Ovary (tissue), 9 donors: Measurements from ENCODE around the gene RSPH10B2. TPM values are rescaled to one million over a fixed set of nuclear protein-coding genes. Genes with fewer than 3 reads are reported as not detected.
"Not testable (repeated sequence)": the region's sequence is repeated elsewhere in the genome, so short reads cannot be mapped to it uniquely, and the experiment has no call there.

Experiments used
- DNase-seq, 5 donors: peaks; one replicate each; pipeline ENCODE4 v3.0.0-alpha.2; 2019 to 2020
- H3K27ac ChIP-seq, 2 donors: fragments of 200-600 bp; one replicate each; pipeline versions ENCODE4 v1.5.1 to v1.8.0; 2019 to 2022
- H3K27me3 ChIP-seq: fragments of 200-600 bp; one replicate; pipeline ENCODE4 v1.8.0; 2022
- H3K36me3 ChIP-seq: fragments of 200-600 bp; sonication (generic); one replicate; pipeline ENCODE4 v1.5.1; 2019
- H3K4me1 ChIP-seq: one replicate; pipeline ENCODE4 v1.8.1; 2013; ENCODE audit warnings: mild to moderate bottlenecking, moderate library complexity; ENCODE audit not compliant: insufficient read depth
- H3K4me3 ChIP-seq: fragments of 200-600 bp; sonication (generic); one replicate; pipeline ENCODE4 v1.5.1; 2017
- H3K9me3 ChIP-seq, 2 donors: fragments of 200-600 bp in 1 of 2; sonication (generic) in 1 of 2; one replicate each; pipeline versions ENCODE4 v1.5.1 to v1.8.1; 2013 to 2019; ENCODE audit warnings: mild to moderate bottlenecking in 1 of 2, moderate library complexity in 1 of 2
- EP300 ChIP-seq: sonication (generic); formaldehyde crosslinking; IDR thresholded peaks from one replicate; pipeline ENCODE4 v1.6.1; 2017; ENCODE audit warnings: antibody characterized with exemption
- POLR2A ChIP-seq: fragments of 450-650 bp; IDR thresholded peaks from one replicate; pipeline ENCODE4 v1.6.1; 2017; ENCODE audit warnings: antibody characterized with exemption, mild to moderate bottlenecking, moderate library complexity
- WGBS, 3 donors: extraction: QIAGEN DNeasy Blood & Tissue Kit in 1 of 3; methylation state at CpG; one replicate each; pipeline versions ENCODE4 v1.1.5 to v1.1.7; 2013 to 2017; 5-methylcytosine and 5-hydroxymethylcytosine counted together
- intact Hi-C, 4 donors: fragments of 100-400 bp; cut with DNase I; formaldehyde crosslinking; loops; one replicate each; pipeline versions ENCODE4 v1.11.0 to v1.15.1; 2022 to 2023
- polyA plus RNA-seq, 2 donors: library from polyadenylated mRNA; stranded (reverse); fragments of 200-250 nt in 1 of 2; fragments of 350-450 nt in 1 of 2; fragmentation: Illumina TruSeq in 1 of 2; extraction: RNeasy Lipid Tissue Mini Kit (QIAGEN cat#74804) in 1 of 2; gene quantifications; one replicate each; pipeline ENCODE4 v1.2.3, GENCODE V29; 2013 to 2014
- total RNA-seq, 7 donors: library from RNA; depleted of rRNA in 2 of 7; stranded (reverse); fragments of >200 nt in 2 of 7; fragmentation: NEBNext Ultra II Directional in 3 of 7; extraction: Animal tissue kit (Norgen Biotek cat#: 25700) in 3 of 7; gene quantifications; one replicate each; pipeline versions ENCODE4 v1.1.0 to v1.2.4, GENCODE V29; 2016 to 2023
- TF ChIP-seq, protein P1 (sequence below), 3 donors: fragments of 450-650 bp in 2 of 3; fragments of 200-600 bp in 1 of 3; IDR thresholded peaks; one replicate each; pipeline versions ENCODE4 v1.5.1 to v1.8.0; 2016 to 2022; ENCODE audit warnings: antibody characterized with exemption in 3 of 3, mild to moderate bottlenecking in 1 of 3
- donor health status: DM: no; HTN: no; CAD: no; lungs with moderate emphysema.
- donor health status: DM: no; HTN: no; CAD: no.
- donor health status: Bipolar disorder and iron deficiency.
- donor health status: DM: yes; HTN: yes; CAD: no.
- donor health status: DM: no; HTN: no; CAD: no.
- donor health status: DM: yes; HTN: yes; CAD: no.

The RSPH10B2 gene
- total and polyA plus RNA-seq, 9 donors = 0.07 to 14.7 (median 0.71) TPM; not detected in 2

GRCh38 chr7:6709808-6710207, 44.1 kb upstream of the RSPH10B2 start:
- TF ChIP-seq POLR2A = no peak
- TF ChIP-seq EP300 = no peak
- TF ChIP-seq, protein P1, sequence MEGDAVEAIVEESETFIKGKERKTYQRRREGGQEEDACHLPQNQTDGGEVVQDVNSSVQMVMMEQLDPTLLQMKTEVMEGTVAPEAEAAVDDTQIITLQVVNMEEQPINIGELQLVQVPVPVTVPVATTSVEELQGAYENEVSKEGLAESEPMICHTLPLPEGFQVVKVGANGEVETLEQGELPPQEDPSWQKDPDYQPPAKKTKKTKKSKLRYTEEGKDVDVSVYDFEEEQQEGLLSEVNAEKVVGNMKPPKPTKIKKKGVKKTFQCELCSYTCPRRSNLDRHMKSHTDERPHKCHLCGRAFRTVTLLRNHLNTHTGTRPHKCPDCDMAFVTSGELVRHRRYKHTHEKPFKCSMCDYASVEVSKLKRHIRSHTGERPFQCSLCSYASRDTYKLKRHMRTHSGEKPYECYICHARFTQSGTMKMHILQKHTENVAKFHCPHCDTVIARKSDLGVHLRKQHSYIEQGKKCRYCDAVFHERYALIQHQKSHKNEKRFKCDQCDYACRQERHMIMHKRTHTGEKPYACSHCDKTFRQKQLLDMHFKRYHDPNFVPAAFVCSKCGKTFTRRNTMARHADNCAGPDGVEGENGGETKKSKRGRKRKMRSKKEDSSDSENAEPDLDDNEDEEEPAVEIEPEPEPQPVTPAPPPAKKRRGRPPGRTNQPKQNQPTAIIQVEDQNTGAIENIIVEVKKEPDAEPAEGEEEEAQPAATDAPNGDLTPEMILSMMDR (IDR thresholded peaks at IDR 0.05) = no peak
- intact Hi-C loops = no loop called here
- no peak for DNase-seq
- 83 to 86% (median 83%) methylated on average over 6 of the region's 6 CpGs for whole genome bisulfite sequencing, 3 donors
- Histone ChIP-seq H3K4me1 (peaks cover 1% of the 10 kb centered on the region), H3K9me3 (no peaks in the 10 kb centered on the region), H3K4me3 (no peak overlapping the region), H3K36me3 (no peaks in the 10 kb centered on the region), H3K27me3 (no peaks in the 10 kb centered on the region), H3K27ac (no peak overlapping the region)

DNA sequence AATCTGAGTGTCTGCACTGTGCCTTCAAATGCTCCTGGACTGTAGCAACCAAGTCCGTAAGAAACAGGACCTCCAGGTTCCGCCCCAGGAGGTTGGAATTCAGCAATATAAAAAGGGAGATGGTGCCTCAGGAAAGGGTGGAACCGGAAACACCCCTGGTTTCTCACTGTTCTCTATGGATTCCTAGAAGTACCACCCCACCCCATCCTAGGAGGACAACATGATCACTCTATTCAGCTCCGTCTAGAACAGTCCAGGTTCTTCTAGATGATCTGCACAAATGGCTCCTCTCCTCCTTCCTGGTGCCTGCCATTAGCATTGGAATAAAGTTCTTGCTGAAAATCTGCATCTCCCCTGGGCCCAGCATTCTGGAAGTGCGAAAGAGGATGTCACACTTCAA, 39.5 kb upstream of the RSPH10B2 start:
- no peaks in the 10 kb centered on the region for H3K4me1 ChIP-seq
- intact Hi-C loops = no loop called here
- no peaks in the 10 kb centered on the region for H3K9me3 ChIP-seq
- H3K36me3 ChIP-seq = no peaks in the 10 kb centered on the region
- WGBS, 3 donors = 81 to 90% (median 84%) methylated on average over 5 of the region's 5 CpGs
- TF ChIP-seq, protein P1 (IDR thresholded peaks at IDR 0.05) = no peak
- TF ChIP-seq EP300 (no peak), POLR2A (no peak)
- no peak overlapping the region for H3K4me3 ChIP-seq
- DNase-seq = no peak
- no peak overlapping the region for H3K27ac ChIP-seq
- H3K27me3 ChIP-seq = no peaks in the 10 kb centered on the region

GRCh38 chr7:6715898-6716297, 38.0 kb upstream of the RSPH10B2 start:
- H3K4me3 ChIP-seq, H3K4me1 ChIP-seq, H3K27me3 ChIP-seq, H3K27ac ChIP-seq, H3K36me3 ChIP-seq, DNase-seq, intact Hi-C loops, H3K9me3 ChIP-seq: not testable (repeated sequence)
- 67 to 77% (median 76%) methylated on average over 9 of the region's 9 CpGs for WGBS, 3 donors

DNA sequence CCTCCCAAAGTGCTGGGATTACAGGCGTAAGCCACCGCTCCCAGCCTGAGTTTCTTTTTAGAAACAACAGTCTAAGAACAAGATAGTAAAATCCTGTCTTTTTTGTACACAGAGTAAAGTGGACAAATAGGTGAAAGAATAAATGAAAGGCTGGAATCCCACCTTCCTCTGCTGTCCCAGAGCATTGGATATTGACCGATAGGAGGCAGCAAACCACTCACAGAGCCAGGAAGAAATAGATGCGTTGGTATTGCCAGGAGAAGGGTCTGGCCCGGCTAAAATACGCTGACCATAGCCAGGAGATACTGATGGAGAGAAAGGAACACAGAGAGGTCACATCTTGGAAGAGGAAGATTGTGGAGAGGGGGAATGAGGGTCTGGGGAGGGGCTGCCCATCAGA, 35.8 kb upstream of the RSPH10B2 start:
- no peak for DNase-seq
- intact Hi-C loops = no loop called here
- Histone ChIP-seq H3K36me3 (no peaks in the 10 kb centered on the region), H3K9me3 (no peaks in the 10 kb centered on the region), H3K4me1 (no peaks in the 10 kb centered on the region), H3K27me3 (no peaks in the 10 kb centered on the region), H3K4me3 (no peak overlapping the region), H3K27ac (no peak overlapping the region)
- 44 to 67% (median 60%) methylated on average over 6 of the region's 6 CpGs for WGBS, 3 donors
- TF ChIP-seq, protein P1 (IDR thresholded peaks at IDR 0.05) = no peak
- TF ChIP-seq POLR2A = no peak
- no peak for TF ChIP-seq EP300

GRCh38 chr7:6724351-6724750, 29.6 kb upstream of the RSPH10B2 start:
- H3K36me3 ChIP-seq, H3K27ac ChIP-seq, intact Hi-C loops, DNase-seq, H3K4me3 ChIP-seq, H3K27me3 ChIP-seq, H3K4me1 ChIP-seq, H3K9me3 ChIP-seq: not testable (repeated sequence)
- 73 to 79% (median 74%) methylated on average over 4 of the region's 4 CpGs for WGBS, 3 donors

DNA sequence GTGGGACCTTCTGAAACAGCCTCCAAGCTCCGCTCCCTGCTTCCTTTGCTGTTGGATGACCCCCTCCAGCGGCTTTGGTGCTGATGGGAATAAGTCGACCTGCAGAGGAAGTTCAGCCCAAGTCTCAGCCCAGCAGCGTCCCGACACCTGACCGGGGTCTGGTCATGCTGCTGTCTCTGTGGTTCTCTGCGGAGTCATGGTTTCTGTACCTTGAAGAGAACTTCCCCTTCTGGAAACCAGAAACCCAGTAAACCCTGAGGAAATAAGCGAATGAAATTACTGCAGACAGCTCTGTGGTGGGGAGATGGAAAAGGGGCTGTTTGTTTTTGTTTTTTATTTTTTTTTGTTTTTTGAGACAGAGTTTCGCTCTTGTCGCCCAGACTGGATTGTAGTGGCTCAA, 28.9 kb upstream of the RSPH10B2 start:
- H3K36me3 ChIP-seq = no peaks in the 10 kb centered on the region
- no peaks in the 10 kb centered on the region for H3K4me1 ChIP-seq
- TF ChIP-seq, protein P1 (IDR thresholded peaks at IDR 0.05) = no peak
- TF ChIP-seq POLR2A (no peak), EP300 (no peak)
- no peak for DNase-seq
- H3K4me3 ChIP-seq = no peak overlapping the region
- no peak overlapping the region for H3K27ac ChIP-seq
- WGBS, 3 donors = 88 to 90% (median 89%) methylated on average over 10 of the region's 10 CpGs
- intact Hi-C loops = no loop called here
- H3K9me3 ChIP-seq = no peaks in the 10 kb centered on the region
- H3K27me3 ChIP-seq = no peaks in the 10 kb centered on the region

GRCh38 chr7:6726341-6726740, 27.6 kb upstream of the RSPH10B2 start:
- H3K4me1 ChIP-seq, H3K27me3 ChIP-seq, H3K9me3 ChIP-seq, intact Hi-C loops, DNase-seq, H3K36me3 ChIP-seq, H3K4me3 ChIP-seq, H3K27ac ChIP-seq: not testable (repeated sequence)
- WGBS, 3 donors = 88 to 95% (median 92%) methylated on average over 5 of the region's 5 CpGs
